Lower leg skin (tissue), 3 donors: Measurements from ENCODE around the gene NHLH1.

Experiments
- CTCF ChIP-seq, 3 donors: fragments of 450-650 bp; IDR thresholded peaks; one replicate each; pipeline ENCODE4 v1.5.1; 2016; ENCODE audit warnings: antibody characterized with exemption in 3 of 3, mild to moderate bottlenecking in 3 of 3, moderate library complexity in 2 of 3
- POLR2A ChIP-seq, 2 donors: fragments of 450-650 bp; IDR thresholded peaks; one replicate each; pipeline ENCODE4 v1.6.1; 2016 to 2017; ENCODE audit warnings: antibody characterized with exemption in 2 of 2, mild to moderate bottlenecking in 1 of 2, moderate library complexity in 1 of 2

GRCh38 chr1:160358073-160358472 lies 8.8 kb upstream of the NHLH1 start:
- no peak for TF ChIP-seq CTCF (IDR thresholded peaks at IDR 0.05)
- no peak for TF ChIP-seq POLR2A (IDR thresholded peaks at IDR 0.05)
